GM18858 (cell line): Measurements from ENCODE around the gene DIRAS3.
"Not testable (repeated sequence)": the region's sequence is repeated elsewhere in the genome, so short reads cannot be mapped to it uniquely, and the experiment has no call there.

Source experiments
- ATAC-seq: cut with Tn5 transposase; IDR thresholded peaks from one replicate; pipeline ENCODE4 v1.9.1; 2021; ENCODE audit not compliant: unreplicated experiment

Gene DIRAS3

DNA sequence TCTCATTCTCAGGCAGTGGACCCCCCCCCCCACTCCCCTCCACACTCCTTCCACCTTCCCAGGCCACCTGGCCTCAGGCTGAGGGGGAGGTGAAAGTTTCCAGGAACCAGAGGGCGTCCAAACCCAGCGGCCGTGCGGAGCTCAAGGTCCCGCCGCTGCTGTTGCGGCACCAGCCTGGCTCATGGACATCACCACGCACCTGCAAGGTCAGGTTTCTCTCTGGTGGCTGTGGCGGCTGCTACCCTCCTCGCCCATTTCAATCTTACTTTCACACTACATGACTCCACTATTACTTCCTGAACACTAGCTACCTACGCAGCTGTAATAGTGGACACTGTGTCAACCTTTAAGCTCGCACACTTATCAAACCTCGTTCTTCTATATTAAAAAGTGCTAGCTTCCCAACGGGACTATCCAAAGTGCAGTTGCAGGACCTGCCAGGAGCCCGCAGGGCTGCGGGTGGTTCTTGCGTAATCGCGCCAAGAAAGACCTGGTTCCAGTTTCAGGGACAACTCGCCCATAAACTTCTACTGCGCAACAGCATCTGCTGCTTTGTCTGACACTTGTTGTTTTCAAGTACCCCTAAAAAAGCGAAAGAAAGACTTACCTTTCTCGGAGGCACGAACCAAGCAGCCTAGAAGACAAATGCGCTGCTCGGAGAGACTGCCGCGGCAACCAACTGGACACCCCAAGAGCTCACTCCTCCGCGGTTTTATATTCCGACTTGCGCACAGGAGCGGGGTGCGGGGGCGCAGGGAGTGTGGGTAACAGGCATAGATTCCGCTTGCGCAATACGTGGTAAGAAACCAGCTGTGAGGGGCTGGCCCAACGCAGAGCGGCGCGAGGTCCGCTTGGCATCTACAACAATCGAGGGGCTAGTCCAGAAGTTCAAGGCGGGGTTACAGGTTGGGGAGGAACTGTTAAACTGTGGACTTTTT, at the start of gene DIRAS3:
TSS of gene DIRAS3 (minus strand) at position 687 of the 938 bp plus-strand sequence. CDS start 3,330 bp downstream, outside the sequence.
- ATAC-seq, result no peak

- ATAC-seq, result no peak
These were observed 43.3 kb upstream of the DIRAS3 start for GRCh38 chr1:68093737-68094136.

DNA sequence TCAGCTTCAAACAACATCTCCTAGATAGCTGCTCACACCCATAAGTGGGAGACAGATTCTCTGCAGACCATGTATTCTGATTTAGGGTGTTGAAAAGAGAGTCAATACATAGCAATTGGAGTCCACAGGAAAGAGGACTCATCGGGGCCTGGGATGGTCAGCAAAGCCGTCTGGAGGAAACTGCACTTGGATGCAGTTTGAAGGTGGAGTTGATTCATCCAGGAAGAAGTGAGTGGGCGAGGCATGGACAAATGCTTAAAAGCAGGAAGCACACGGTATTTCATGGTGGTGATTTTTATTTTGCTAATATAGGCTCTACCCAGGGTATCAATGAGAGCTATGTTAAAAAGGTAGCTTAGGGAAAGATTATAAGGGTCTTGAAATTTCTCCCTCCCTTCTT, 36.8 kb upstream of the DIRAS3 start:
- no peak for ATAC-seq

DNA sequence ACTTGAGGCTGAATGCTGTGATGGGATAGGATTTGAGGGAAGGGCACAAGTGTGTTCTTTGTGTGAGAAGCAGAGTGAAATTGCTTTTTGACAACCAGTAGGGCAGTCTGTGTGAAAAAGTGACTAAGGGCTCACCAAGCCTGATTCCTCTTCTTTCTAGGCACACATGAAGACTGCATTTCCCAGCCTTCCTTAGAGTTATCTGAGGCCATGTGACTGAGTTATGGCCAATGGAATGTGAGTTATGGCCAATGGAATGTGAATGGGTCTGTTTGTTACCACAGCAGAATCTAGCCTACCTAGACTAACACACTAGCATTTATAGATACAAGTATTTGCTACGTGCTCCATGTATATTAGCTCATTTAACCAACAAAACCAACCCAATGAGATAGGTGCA, 35.3 kb upstream of the DIRAS3 start:
- ATAC-seq, result no peak

DNA sequence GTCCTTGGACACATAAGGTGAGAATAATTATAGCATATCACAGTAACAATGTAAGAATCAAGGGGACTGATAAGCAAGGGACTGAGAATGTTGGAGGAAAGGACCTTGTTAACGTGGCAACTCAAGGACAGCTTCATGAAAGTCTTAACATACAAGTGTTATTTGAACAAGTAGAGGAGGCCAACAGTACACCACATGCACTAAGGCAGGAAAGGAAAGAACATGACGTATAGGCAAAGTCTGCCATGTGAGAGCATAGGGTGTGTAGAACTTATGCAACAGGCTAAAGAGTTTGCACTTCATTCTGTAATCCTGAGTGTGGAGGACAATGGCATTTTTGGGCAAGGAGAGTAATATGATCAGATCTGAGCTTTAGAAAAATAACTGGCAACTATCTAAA, 33.3 kb upstream of the DIRAS3 start:
- ATAC-seq, result no peak

DNA sequence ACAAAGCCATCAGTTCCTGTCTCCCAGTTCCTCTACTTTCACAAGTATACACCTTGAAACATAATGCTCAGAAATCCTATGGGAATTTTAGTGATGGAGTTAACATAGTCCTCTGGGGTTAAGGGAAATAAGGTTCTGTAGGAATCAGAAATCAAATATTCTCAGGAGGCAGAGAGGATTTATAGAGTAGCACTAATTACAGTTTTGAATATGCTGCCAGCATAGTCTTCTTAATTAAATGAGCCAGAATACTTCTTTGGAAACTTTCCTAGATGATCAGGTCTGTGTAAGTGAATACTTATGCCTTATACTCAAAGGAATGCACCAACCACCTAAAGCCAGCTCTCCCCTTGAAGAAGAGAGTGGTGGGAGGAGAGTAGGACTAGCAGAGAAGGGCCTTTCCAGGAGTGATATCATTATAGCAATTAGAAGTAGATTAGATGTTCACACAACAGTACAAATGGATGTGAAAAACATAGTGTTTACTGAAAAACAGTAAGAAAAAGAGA, 31.4 kb upstream of the DIRAS3 start:
- ATAC-seq, result no peak

DNA sequence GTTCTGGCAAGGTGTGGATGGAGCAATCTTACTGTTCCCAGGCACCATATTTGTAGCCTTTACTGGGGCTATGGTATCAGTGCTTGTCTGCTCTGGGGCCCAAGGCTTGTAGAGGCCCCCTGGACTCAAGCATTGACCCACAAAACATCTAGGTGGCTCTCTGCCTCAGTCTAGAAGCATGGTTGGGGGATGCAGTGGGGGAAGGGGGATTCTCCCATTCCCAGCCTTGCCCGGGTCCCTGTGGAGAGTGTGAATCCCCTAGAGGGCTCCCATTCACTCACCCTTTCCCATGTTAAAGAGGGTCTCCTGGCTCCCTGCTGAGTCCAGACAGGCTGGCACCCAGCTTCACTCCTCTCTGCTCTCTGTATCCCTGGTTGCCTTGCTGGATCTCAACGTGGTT, 28.2 kb upstream of the DIRAS3 start:
- ATAC-seq, result no peak

GRCh38 chr1:68074472-68074871, 24.0 kb upstream of the DIRAS3 start:
- ATAC-seq, result no peak

- no peak for ATAC-seq
These were observed 15.3 kb upstream of the DIRAS3 start for GRCh38 chr1:68065766-68066165.

- not testable (repeated sequence) for ATAC-seq
These were observed 7.6 kb upstream of the DIRAS3 start for GRCh38 chr1:68058053-68058452.

GRCh38 chr1:68057564-68057963, 7.1 kb upstream of the DIRAS3 start:
- ATAC-seq, result no peak

GRCh38 chr1:68057050-68057449, 6.6 kb upstream of the DIRAS3 start:
- no peak for ATAC-seq

DNA sequence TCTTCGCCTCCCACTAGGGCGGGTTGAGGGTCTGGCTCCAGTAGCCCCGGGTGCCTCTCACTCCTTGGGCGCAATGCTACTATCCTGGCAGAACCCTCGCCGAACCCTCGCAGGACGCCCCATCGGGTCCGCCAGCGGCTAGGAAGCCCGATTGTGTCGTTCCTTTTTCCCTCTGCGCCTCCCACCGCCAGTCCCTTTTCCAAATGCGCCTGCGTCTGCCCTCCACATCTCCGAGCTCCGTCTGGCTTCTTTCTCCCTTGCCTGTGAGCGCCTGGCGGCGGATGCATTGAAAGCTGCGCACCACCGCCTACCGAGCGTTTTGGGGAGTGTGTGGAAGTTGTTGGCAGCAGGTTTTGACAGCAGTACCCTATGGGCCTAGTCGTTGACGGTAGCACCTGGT, 1.0 kb upstream of the DIRAS3 start:
- ATAC-seq, result no peak

DNA sequence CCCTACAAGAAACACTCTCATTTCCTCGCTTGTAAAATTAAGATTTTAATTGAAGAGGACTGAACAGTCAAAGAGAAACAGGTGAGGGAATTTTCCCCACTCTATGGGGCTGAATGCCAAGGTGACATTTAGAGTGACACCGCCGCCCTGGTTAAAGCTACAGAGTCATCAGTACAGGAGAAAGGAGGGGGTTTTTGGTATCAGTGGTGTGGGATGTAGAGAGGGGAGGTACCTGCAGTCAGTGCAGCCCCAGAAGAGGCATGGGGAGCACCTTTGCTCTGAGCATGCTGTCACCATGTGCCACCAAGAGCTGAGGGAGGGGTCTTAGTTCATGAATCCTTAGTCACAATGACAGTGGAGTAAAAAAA, 2.8 kb downstream of the DIRAS3 start:
- no peak for ATAC-seq

DNA sequence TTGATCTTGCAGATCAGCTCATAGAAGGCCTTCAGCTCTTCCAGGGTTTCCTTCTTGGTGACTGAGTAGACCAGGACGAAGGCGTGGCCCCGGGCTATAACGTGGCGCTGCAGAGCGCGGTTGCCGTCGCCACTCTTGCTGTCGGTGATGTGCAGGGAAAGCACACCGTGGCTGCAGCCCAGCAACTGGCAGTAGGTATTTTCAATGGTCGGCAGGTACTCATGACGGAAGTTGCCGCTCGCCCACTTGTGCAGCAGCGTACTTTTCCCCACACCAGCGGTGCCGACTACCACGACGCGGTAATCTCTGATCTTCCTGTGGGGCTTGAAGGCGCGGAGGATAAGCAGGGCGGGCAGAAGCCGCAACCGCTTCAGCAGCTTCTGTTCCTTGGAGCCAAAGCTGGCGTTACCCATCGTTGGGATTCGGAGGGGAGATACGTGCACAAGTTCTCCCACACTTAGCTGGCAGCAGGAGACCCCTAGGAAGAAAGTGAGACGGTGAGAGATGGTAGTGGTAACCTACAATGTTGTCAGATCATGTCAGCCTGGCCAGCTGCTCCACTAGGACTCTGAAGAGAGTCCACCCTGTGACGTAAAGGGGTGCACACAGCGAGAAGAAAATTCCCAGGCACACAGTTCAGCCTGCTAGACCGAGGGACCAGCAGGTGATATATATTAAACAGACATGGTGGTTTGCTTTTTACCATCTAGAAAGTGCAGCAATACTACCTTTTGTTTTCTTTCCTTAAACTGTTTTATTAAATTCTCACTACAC, 3.4 kb downstream of the DIRAS3 start:
- ATAC-seq, result no peak

GRCh38 chr1:68046423-68046822, 4.0 kb downstream of the DIRAS3 start:
- no peak for ATAC-seq

DNA sequence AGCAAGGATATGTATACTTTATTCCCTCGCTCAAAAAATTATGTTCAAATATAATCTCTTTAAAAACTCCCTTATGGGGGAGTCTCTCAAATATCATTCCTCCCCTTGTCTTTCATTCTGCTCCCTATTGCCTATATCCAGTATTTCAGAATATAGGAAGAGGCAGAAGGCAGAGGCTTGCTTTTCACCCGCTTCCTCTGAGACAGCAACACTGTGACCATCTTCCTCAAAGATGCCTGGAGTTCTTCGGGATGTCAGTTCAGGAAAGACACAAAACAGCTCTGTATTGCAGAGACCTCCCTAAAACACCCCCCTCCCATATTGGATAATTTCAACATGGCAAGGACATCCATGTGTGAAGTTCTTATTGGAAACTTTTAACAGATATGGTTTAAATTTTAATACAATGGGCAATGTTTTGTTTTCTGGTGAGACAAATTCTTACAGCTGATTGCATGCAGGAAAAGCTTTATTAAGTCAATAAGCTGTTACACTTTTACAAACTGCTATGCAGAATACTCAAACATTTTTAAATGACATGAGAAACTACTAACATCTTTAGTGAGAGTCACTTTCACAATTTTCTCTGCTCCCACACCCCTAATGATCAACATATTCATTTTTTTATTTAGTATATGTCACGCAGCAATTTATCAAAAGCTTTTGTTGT, 4.8 kb downstream of the DIRAS3 start:
- no peak for ATAC-seq

DNA sequence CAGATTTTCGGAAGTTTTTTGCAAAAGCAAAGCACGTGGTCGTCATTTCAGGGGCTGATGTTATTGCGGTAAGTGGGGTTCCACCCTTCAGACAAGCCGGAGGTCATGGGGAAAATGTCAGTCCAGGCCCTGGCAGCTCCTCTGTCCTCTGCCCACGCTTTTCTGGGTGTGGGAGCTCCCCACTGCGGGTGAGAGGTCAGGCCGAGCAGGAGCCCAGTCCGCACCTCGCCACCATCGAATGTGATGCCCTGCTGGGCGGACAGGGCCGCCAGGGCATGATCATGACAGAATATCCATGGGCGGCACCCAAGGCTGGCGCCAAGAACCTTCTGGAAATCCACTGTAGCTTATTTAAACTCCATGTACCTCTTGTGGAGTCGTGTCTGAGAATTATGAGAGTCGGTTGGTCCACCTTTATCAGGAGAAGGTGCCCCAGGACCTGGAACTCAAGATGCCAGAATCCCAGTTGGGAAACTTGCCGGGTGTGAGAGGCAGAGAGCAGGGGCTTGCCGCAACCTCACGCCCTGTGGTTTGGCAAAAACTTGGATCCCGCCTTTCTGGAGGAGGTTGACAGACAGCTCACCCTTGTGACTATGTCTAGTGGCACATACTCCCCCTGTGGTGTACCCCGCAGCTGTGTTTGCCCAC, 6.9 kb downstream of the DIRAS3 start:
- no peak for ATAC-seq

- ATAC-seq, result no peak
These were observed 13.5 kb downstream of the DIRAS3 start for GRCh38 chr1:68036946-68037345.

GRCh38 chr1:68029444-68029843, 21.0 kb downstream of the DIRAS3 start:
- no peak for ATAC-seq

GRCh38 chr1:68028566-68028965, 21.9 kb downstream of the DIRAS3 start:
- ATAC-seq, result no peak
